Mesendoderm (in vitro differentiated cells): Measurements from ENCODE around the gene PLAC8L1.

Experiments used
- DNase-seq: peaks from one replicate; pipeline ENCODE4 v3.0.0; 2013
- H2AK5ac ChIP-seq: 2 replicates; pipeline ENCODE4 v1.6.1; 2013; ENCODE audit warnings: low read length, inconsistent platforms
- H2BK120ac ChIP-seq: 2 replicates; pipeline ENCODE4 v1.6.1; 2013; ENCODE audit warnings: low read depth, mild to moderate bottlenecking, low read length, moderate library complexity, mixed read lengths
- H2BK15ac ChIP-seq: replicated peaks from 2 replicates; pipeline ENCODE4 v1.6.1; 2013; ENCODE audit warnings: low read depth, mild to moderate bottlenecking, moderate library complexity
- H2BK5ac ChIP-seq: 2 replicates; pipeline ENCODE4 v1.6.1; 2013; ENCODE audit warnings: low read length, inconsistent platforms
- H3K18ac ChIP-seq: 2 replicates; pipeline ENCODE4 v1.6.1; 2013; ENCODE audit warnings: mild to moderate bottlenecking, low read length, mixed read lengths
- H3K23ac ChIP-seq: one replicate; pipeline ENCODE4 v1.6.1; 2013; ENCODE audit warnings: low read length
- H3K27ac ChIP-seq: 2 replicates; pipeline ENCODE4 v1.5.1; 2013; ENCODE audit warnings: low read depth, mild to moderate bottlenecking, inconsistent platforms, low read length, moderate library complexity
- H3K27me3 ChIP-seq: 2 replicates; pipeline ENCODE4 v1.6.1; 2013; ENCODE audit warnings: low read length, control low read depth, mild to moderate bottlenecking, inconsistent platforms; ENCODE audit not compliant: insufficient read depth, poor library complexity
- H3K36me3 ChIP-seq: 2 replicates; pipeline ENCODE4 v1.6.1; 2013; ENCODE audit warnings: low read length, inconsistent platforms; ENCODE audit not compliant: control insufficient read depth, insufficient read depth
- H3K4ac ChIP-seq: one replicate; pipeline ENCODE4 v1.6.1; 2013; ENCODE audit warnings: low read depth, mild to moderate bottlenecking, low read length, moderate library complexity
- H3K4me1 ChIP-seq: 2 replicates; pipeline ENCODE4 v1.6.1; 2013; ENCODE audit warnings: low read depth, low read length, inconsistent platforms; ENCODE audit not compliant: control insufficient read depth
- H3K4me2 ChIP-seq: 2 replicates; pipeline ENCODE4 v1.6.1; 2013; ENCODE audit warnings: low read length
- H3K4me3 ChIP-seq: 2 replicates; pipeline ENCODE4 v1.5.1; 2013; ENCODE audit warnings: mild to moderate bottlenecking, low read length
- H3K56ac ChIP-seq: one replicate; pipeline ENCODE4 v1.6.1; 2013; ENCODE audit warnings: low read length
- H3K79me1 ChIP-seq: 2 replicates; pipeline ENCODE4 v1.6.1; 2013; ENCODE audit warnings: low read length, inconsistent platforms
- H3K79me2 ChIP-seq: 2 replicates; pipeline ENCODE4 v1.6.1; 2013; ENCODE audit warnings: mild to moderate bottlenecking, low read length; ENCODE audit not compliant: control insufficient read depth, insufficient read depth
- H3K9ac ChIP-seq: 2 replicates; pipeline ENCODE4 v1.6.1; 2013; ENCODE audit warnings: low read length, inconsistent platforms
- H4K5ac ChIP-seq: one replicate; pipeline ENCODE4 v1.6.1; 2013; ENCODE audit warnings: low read length
- H4K8ac ChIP-seq: one replicate; pipeline ENCODE4 v1.6.1; 2013; ENCODE audit warnings: low read depth, mild to moderate bottlenecking, control low read depth, low read length, moderate library complexity
- WGBS: extraction: QIAGEN DNeasy Blood & Tissue Kit; methylation state at CpG from one replicate; pipeline ENCODE4 v1.1.7; 2013; ENCODE audit warnings: low lambda C conversion rate, missing lambda C conversion rate; ENCODE audit not compliant: insufficient coverage; ENCODE audit errors: extremely low coverage; 5-methylcytosine and 5-hydroxymethylcytosine counted together

Gene PLAC8L1

GRCh38 chr5:146079695-146080373 lies 25.5 kb downstream of the PLAC8L1 start:
- no peak overlapping the region for H3K4me2 ChIP-seq
- H2BK120ac ChIP-seq, result no peak overlapping the region
- H2AK5ac ChIP-seq, result no peak overlapping the region
- no peak overlapping the region for H3K4ac ChIP-seq
- H3K4me1 ChIP-seq, result no peaks in the 10 kb centered on the region
- WGBS, result no CpG with 5 or more reads among the region's 7 CpGs
- DNase-seq, result peak; percentile 19
- no peak overlapping the region for H2BK5ac ChIP-seq
- no peaks in the 10 kb centered on the region for H3K36me3 ChIP-seq
- H3K56ac ChIP-seq, result no peak overlapping the region
- H4K8ac ChIP-seq, result no peak overlapping the region
- no peak overlapping the region for H3K23ac ChIP-seq
- H3K18ac ChIP-seq, result no peak overlapping the region
- no peak overlapping the region for H3K4me3 ChIP-seq
- H3K27ac ChIP-seq, result no peak overlapping the region
- H3K79me1 ChIP-seq, result no peaks in the 10 kb centered on the region
- H3K9ac ChIP-seq, result no peak overlapping the region
- no peaks in the 10 kb centered on the region for H3K27me3 ChIP-seq
- H2BK15ac ChIP-seq, result no peak overlapping the region
- H4K5ac ChIP-seq, result no peak overlapping the region
- H3K79me2 ChIP-seq, result no peaks in the 10 kb centered on the region

GRCh38 chr5:146078566-146078965 lies 26.8 kb downstream of the PLAC8L1 start:
- Histone ChIP-seq H3K36me3 (no peaks in the 10 kb centered on the region), H4K8ac (no peak overlapping the region), H3K27me3 (no peaks in the 10 kb centered on the region), H2BK5ac (no peak overlapping the region), H3K56ac (no peak overlapping the region), H3K79me1 (no peaks in the 10 kb centered on the region), H3K79me2 (no peaks in the 10 kb centered on the region), H2BK15ac (no peak overlapping the region), H3K4me2 (no peak overlapping the region), H3K27ac (no peak overlapping the region), H3K23ac (no peak overlapping the region), H3K9ac (no peak overlapping the region), H3K4ac (no peak overlapping the region), H3K18ac (no peak overlapping the region), H3K4me1 (peaks cover 2% of the 10 kb centered on the region), H4K5ac (no peak overlapping the region), H2AK5ac (no peak overlapping the region), H2BK120ac (no peak overlapping the region), H3K4me3 (no peak overlapping the region)
- DNase-seq, result peak; percentile 33
- WGBS, result no CpG with 5 or more reads among the region's 2 CpGs

- H3K4ac ChIP-seq, result no peak overlapping the region
- DNase-seq, result peak; percentile 38
- WGBS, result no CpG with 5 or more reads among the region's 4 CpGs
Observed at GRCh38 chr5:146076455-146076854, 28.9 kb downstream of the PLAC8L1 start.

GRCh38 chr5:146076028-146076427 lies 29.3 kb downstream of the PLAC8L1 start:
- no CpG with 5 or more reads among the region's 4 CpGs for WGBS
- DNase-seq, result no peak
- Histone ChIP-seq H2AK5ac (no peak overlapping the region), H3K36me3 (no peaks in the 10 kb centered on the region), H3K23ac (no peak overlapping the region), H3K27ac (no peak overlapping the region), H3K27me3 (no peaks in the 10 kb centered on the region), H3K4me1 (peaks cover 6% of the 10 kb centered on the region), H4K5ac (no peak overlapping the region), H3K9ac (no peak overlapping the region), H3K79me2 (no peaks in the 10 kb centered on the region), H3K4me2 (no peak overlapping the region), H3K18ac (no peak overlapping the region), H3K4ac (no peak overlapping the region), H3K56ac (no peak overlapping the region), H3K4me3 (no peak overlapping the region), H2BK5ac (no peak overlapping the region), H4K8ac (no peak overlapping the region), H3K79me1 (no peaks in the 10 kb centered on the region), H2BK15ac (no peak overlapping the region), H2BK120ac (no peak overlapping the region)

More at GRCh38 chr5:146076455-146076854, 28.9 kb downstream of the PLAC8L1 start:
- Histone ChIP-seq H2BK5ac (no peak overlapping the region), H2BK15ac (no peak overlapping the region), H3K36me3 (no peaks in the 10 kb centered on the region), H2BK120ac (no peak overlapping the region), H3K4me1 (peaks cover 6% of the 10 kb centered on the region), H3K27ac (no peak overlapping the region), H3K79me1 (no peaks in the 10 kb centered on the region), H2AK5ac (no peak overlapping the region), H3K27me3 (no peaks in the 10 kb centered on the region), H3K9ac (no peak overlapping the region), H3K56ac (no peak overlapping the region), H3K4me2 (no peak overlapping the region), H3K18ac (no peak overlapping the region), H3K79me2 (no peaks in the 10 kb centered on the region), H3K23ac (no peak overlapping the region), H4K5ac (no peak overlapping the region), H3K4me3 (no peak overlapping the region), H4K8ac (no peak overlapping the region)

- no peak overlapping the region for H2BK5ac ChIP-seq
- no peaks in the 10 kb centered on the region for H3K79me2 ChIP-seq
- H3K56ac ChIP-seq, result no peak overlapping the region
- no peaks in the 10 kb centered on the region for H3K79me1 ChIP-seq
- H3K18ac ChIP-seq, result no peak overlapping the region
- H3K9ac ChIP-seq, result no peak overlapping the region
- no peak overlapping the region for H3K4me3 ChIP-seq
- no peak overlapping the region for H4K5ac ChIP-seq
- H3K4ac ChIP-seq, result no peak overlapping the region
- no peak overlapping the region for H3K23ac ChIP-seq
- H2AK5ac ChIP-seq, result no peak overlapping the region
- no peak overlapping the region for H2BK15ac ChIP-seq
- WGBS, result no CpG with 5 or more reads among the region's 9 CpGs
- DNase-seq, result peak; percentile 25
- H3K27me3 ChIP-seq, result no peaks in the 10 kb centered on the region
- H3K27ac ChIP-seq, result no peak overlapping the region
- H4K8ac ChIP-seq, result no peak overlapping the region
- H3K4me1 ChIP-seq, result peaks cover 6% of the 10 kb centered on the region
- H2BK120ac ChIP-seq, result no peak overlapping the region
- no peaks in the 10 kb centered on the region for H3K36me3 ChIP-seq
- no peak overlapping the region for H3K4me2 ChIP-seq
Observed at GRCh38 chr5:146073239-146073900, 32.0 kb downstream of the PLAC8L1 start.
